Choroid plexus epithelial cell (primary cell): ENCODE data around the gene ABCB6.
A peak's percentile ranks its signal among the peaks of the same experiment; 100 is the strongest.

Source experiments
- DNase-seq: peaks from one replicate; pipeline ENCODE4 v3.0.0-alpha.2; 2010; ENCODE audit warnings: low read depth
- H3K4me3 ChIP-seq: 2 replicates; pipeline ENCODE4 v1.5.1; 2011; ENCODE audit warnings: low read depth, mild to moderate bottlenecking, control low read depth, low read length, moderate library complexity
- CTCF ChIP-seq: conservative IDR thresholded peaks from 2 replicates; pipeline ENCODE4 v1.5.1; 2011; ENCODE audit warnings: low read depth, mild to moderate bottlenecking, control low read depth, inconsistent platforms, low read length, moderate library complexity

Gene ABCB6

GRCh38 chr2:219249203-219249980, 30.6 kb upstream of the ABCB6 start:
- DNase-seq, result peak; percentile 76
- no peak overlapping the region for H3K4me3 ChIP-seq

GRCh38 chr2:219248845-219249202, 30.1 kb upstream of the ABCB6 start:
- no peak overlapping the region for H3K4me3 ChIP-seq
- DNase-seq, result no peak
- TF ChIP-seq CTCF, result no peak

More at GRCh38 chr2:219249203-219249980, 30.6 kb upstream of the ABCB6 start:
- TF ChIP-seq CTCF, result no peak

- no peak overlapping the region for H3K4me3 ChIP-seq
- DNase-seq, result no peak
These were observed 29.2 kb upstream of the ABCB6 start for GRCh38 chr2:219247678-219248642.

GRCh38 chr2:219246559-219246958, 27.8 kb upstream of the ABCB6 start:
- no peak overlapping the region for H3K4me3 ChIP-seq
- no peak for TF ChIP-seq CTCF

More at GRCh38 chr2:219247678-219248642, 29.2 kb upstream of the ABCB6 start:
- no peak for TF ChIP-seq CTCF

GRCh38 chr2:219245899-219246230, 27.1 kb upstream of the ABCB6 start:
- no peak for DNase-seq
- peak overlapping the region; percentile 98 for H3K4me3 ChIP-seq

More at GRCh38 chr2:219246559-219246958, 27.8 kb upstream of the ABCB6 start:
- DNase-seq, result no peak

More at GRCh38 chr2:219245899-219246230, 27.1 kb upstream of the ABCB6 start:
- no peak for TF ChIP-seq CTCF
